BE2C (cell line): Measurements from ENCODE around the gene DSG2.
"Not testable (repeated sequence)": the region's sequence is repeated elsewhere in the genome, so short reads cannot be mapped to it uniquely, and the experiment has no call there.

Source experiments
- DNase-seq: peaks from one replicate; pipeline ENCODE4 v3.0.0-alpha.2; 2020
- H3K27me3 ChIP-seq: fragments of 250-450 bp; sonication (Bioruptor Pico); 2 replicates; pipeline ENCODE4 v1.5.1; 2020; ENCODE audit warnings: mild to moderate bottlenecking
- H3K36me3 ChIP-seq: fragments of 250-450 bp; sonication (Bioruptor Pico); 2 replicates; pipeline ENCODE4 v1.5.1; 2020; ENCODE audit warnings: mild to moderate bottlenecking
- H3K4me1 ChIP-seq: fragments of 250-450 bp; sonication (Bioruptor Pico); 2 replicates; pipeline ENCODE4 v1.5.1; 2020
- H3K4me3 ChIP-seq: 2 replicates; pipeline ENCODE4 v1.5.1; 2011; ENCODE audit warnings: low read depth, low read length
- H3K9me3 ChIP-seq: fragments of 250-450 bp; sonication (Bioruptor Pico); 2 replicates; pipeline ENCODE4 v1.5.1; 2020
- CTCF ChIP-seq: IDR thresholded peaks from 2 replicates; pipeline ENCODE4 v1.5.1; 2012; ENCODE audit warnings: mild to moderate bottlenecking, low read depth, low read length

DSG2 gene

GRCh38 chr18:31490387-31490786 is 7.6 kb upstream of the DSG2 start:
- no peak for TF ChIP-seq CTCF
- no peak for DNase-seq
- H3K4me3 ChIP-seq = no peak overlapping the region
- H3K4me1 ChIP-seq = no peaks in the 10 kb centered on the region
- no peaks in the 10 kb centered on the region for H3K36me3 ChIP-seq
- no peaks in the 10 kb centered on the region for H3K9me3 ChIP-seq
- H3K27me3 ChIP-seq = no peaks in the 10 kb centered on the region

- no peak for TF ChIP-seq CTCF
- no peaks in the 10 kb centered on the region for H3K9me3 ChIP-seq
- H3K4me1 ChIP-seq = no peaks in the 10 kb centered on the region
- H3K36me3 ChIP-seq = no peaks in the 10 kb centered on the region
- H3K4me3 ChIP-seq = no peak overlapping the region
- no peaks in the 10 kb centered on the region for H3K27me3 ChIP-seq
- no peak for DNase-seq
Measured at GRCh38 chr18:31490833-31491232, 7.1 kb upstream of the DSG2 start.

- Histone ChIP-seq H3K4me3 (no peak overlapping the region), H3K27me3 (no peaks in the 10 kb centered on the region), H3K9me3 (no peaks in the 10 kb centered on the region), H3K4me1 (no peaks in the 10 kb centered on the region), H3K36me3 (no peaks in the 10 kb centered on the region)
- no peak for TF ChIP-seq CTCF
- DNase-seq = no peak
Measured at GRCh38 chr18:31491586-31491985, 6.4 kb upstream of the DSG2 start.

- Histone ChIP-seq H3K4me1 (no peaks in the 10 kb centered on the region), H3K27me3 (0 out of 2 replicates have a peak, but pooled peaks cover 4% of the 10 kb centered on the region), H3K36me3 (no peaks in the 10 kb centered on the region), H3K9me3 (no peaks in the 10 kb centered on the region), H3K4me3 (no peak overlapping the region)
- DNase-seq = no peak
- no peak for TF ChIP-seq CTCF
Measured at GRCh38 chr18:31492671-31493070, 5.3 kb upstream of the DSG2 start.

GRCh38 chr18:31493171-31493570 is 4.8 kb upstream of the DSG2 start:
- no peak for TF ChIP-seq CTCF
- no peak for DNase-seq
- no peaks in the 10 kb centered on the region for H3K9me3 ChIP-seq

GRCh38 chr18:31493941-31494340 is 4.0 kb upstream of the DSG2 start:
- no peak overlapping the region for H3K4me3 ChIP-seq
- H3K4me1 ChIP-seq = no peaks in the 10 kb centered on the region
- no peaks in the 10 kb centered on the region for H3K9me3 ChIP-seq
- no peak for DNase-seq
- no peak for TF ChIP-seq CTCF
- H3K27me3 ChIP-seq = peaks cover 12% of the 10 kb centered on the region
- H3K36me3 ChIP-seq = no peaks in the 10 kb centered on the region

More at GRCh38 chr18:31493171-31493570, 4.8 kb upstream of the DSG2 start:
- Histone ChIP-seq H3K4me1 (no peaks in the 10 kb centered on the region), H3K36me3 (no peaks in the 10 kb centered on the region), H3K27me3 (peaks cover 7% of the 10 kb centered on the region), H3K4me3 (no peak overlapping the region)

GRCh38 chr18:31494705-31495244 is 3.2 kb upstream of the DSG2 start:
- not testable (repeated sequence) for H3K9me3 ChIP-seq, H3K4me3 ChIP-seq, H3K36me3 ChIP-seq, DNase-seq, H3K4me1 ChIP-seq
- H3K27me3 ChIP-seq = peaks cover 12% of the 10 kb centered on the region
